Measurements from ENCODE around the gene NDRG4.
"Not testable (repeated sequence)": the region's sequence is repeated elsewhere in the genome, so short reads cannot be mapped to it uniquely, and the experiment has no call there.

The NDRG4 gene

DNA sequence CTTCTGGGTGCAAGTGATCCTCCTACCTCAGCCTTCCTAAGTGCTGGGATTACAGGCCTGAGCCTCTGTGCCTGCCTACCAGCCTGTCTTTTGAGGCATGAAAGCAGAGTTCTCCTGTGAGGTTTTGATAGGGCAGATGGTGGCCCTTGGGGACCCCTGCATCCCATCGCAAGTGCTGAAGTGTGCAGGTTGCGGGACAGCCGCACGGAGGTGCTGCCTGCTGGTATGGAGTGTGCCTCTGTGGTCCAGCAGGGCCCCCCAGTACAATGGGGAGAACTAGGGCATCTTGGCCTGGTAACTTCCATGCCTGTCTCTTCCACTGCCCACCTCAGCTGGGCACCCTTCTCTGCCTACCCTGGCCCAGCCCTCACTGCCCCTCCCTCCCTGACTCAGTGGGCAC, 9.9 kb upstream of the NDRG4 start:
- no peak for FAIRE-seq
- TF ChIP-seq TAF1 (IDR thresholded peaks at IDR 0.05; ENCODE audit: low read depth, low read length) = no peak
- TF ChIP-seq POLR2AphosphoS5 (IDR thresholded peaks at IDR 0.05; ENCODE audit: low read depth, low read length) = no peak
- TF ChIP-seq POU2F2 (IDR thresholded peaks at IDR 0.05; ENCODE audit: low read depth, low read length) = no peak
- no peak for TF ChIP-seq PAX5 (IDR thresholded peaks at IDR 0.05; ENCODE audit: insufficient read depth, low read length, severe bottlenecking)
- TF ChIP-seq POLR2A (IDR thresholded peaks at IDR 0.05; ENCODE audit: low read depth, low read length) = no peak
- no peak for TF ChIP-seq SPI1 (IDR thresholded peaks at IDR 0.05; ENCODE audit: low read depth, low read length)
- no peak for DNase-seq (ENCODE audit: insufficient read length, low spot score)

DNA sequence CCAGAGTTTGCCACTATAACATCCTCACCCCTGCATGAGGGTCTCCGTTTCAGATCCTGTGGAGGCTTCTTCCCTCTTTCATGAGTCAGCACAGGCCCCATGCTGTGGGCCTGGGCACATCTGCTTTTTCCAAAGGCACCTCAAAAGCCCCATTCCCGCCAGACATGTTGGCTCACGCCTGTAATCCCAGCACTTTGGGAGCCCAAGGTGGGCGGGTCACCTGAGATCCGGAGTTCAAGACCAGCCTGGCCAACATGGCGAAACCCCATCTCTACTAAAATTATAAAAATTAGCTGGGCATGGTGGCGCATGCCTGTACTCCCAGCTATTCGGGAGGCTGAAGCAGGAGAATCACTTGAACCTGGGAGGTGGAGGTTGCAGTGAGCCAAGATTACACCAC, 9.4 kb upstream of the NDRG4 start:
- FAIRE-seq; DNase-seq (ENCODE audit: insufficient read length, low spot score): not testable (repeated sequence)

DNA sequence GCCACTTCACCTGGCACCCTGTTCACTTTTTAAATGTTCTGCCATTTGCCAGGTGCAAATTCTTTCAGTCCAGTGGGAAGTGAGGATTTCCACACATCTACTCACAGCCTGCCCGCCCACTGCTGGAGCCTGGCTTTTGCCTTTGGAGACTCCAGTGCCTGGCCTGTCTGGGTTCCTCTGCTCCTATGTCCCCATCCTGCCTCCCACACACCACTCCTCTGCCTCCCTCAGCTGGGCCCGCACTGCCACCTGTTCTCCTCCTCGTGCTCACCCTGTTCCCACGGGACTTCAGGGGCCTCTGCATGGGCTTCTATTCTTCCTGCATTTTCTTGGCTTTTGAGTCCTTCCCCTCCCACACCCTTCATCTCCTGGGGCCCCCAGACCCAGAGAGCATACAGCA, 7.9 kb upstream of the NDRG4 start:
- DNase-seq (ENCODE audit: insufficient read length, low spot score) (no peak), FAIRE-seq (no peak)
- TF ChIP-seq TAF1 (IDR thresholded peaks at IDR 0.05; ENCODE audit: low read depth, low read length) (no peak), POLR2A (IDR thresholded peaks at IDR 0.05; ENCODE audit: low read depth, low read length) (no peak), SPI1 (IDR thresholded peaks at IDR 0.05; ENCODE audit: low read depth, low read length) (no peak), POU2F2 (IDR thresholded peaks at IDR 0.05; ENCODE audit: low read depth, low read length) (no peak)

DNA sequence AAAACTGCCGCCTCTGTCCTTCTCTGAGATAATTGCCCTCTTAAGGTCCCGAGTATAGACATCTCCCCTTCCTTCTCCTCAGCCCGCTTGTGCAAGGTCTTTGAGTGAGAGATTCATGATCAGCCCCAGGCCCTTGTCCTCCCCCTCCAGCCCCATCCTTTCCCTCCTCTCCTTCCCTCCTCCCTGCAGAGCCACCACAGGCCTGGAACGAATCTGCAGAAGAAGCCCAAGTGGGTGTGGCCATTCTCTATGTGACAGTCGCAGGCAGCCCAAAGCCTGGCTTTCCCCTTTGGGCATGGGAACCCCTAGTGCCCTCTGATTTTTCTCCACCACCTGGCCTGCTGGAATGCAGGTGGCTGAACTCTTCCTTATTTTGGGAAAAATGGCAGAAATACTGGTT, 7.2 kb upstream of the NDRG4 start:
- DNase-seq (ENCODE audit: insufficient read length, low spot score) = no peak

DNA sequence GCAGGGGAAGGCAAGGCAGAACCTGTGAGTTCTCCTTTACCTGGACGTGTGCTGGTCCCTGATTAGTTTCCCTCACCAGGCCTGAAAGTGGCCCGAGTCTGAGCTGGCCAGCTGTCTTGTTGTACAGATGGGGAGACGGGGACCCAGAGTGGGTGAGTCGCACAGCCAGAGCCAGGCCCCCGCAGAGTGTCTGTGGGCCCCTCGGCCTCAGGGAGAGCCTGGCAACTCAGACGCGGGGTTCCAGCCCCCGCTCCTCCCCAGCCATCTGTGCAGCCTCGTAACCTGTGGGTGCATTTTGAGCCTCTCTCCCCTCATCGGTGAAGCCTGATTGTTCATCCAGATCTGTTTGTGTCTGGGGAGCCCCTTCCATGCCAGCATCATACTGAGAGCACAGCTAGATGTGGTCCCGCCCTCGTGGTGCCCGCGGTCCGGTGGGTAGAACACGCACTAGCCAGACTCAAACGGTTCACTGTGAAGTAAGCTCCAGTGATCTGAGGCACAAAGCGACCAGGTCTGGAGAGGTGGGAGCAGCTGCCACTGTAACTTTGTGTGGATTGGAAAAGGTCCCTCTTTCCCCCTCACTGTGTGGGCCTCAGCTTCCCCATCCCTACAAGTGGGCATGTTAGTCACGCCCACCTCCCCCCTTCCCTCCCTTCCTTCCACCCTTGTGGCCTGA, 6.0 kb upstream of the NDRG4 start:
- TF ChIP-seq TAF1 (IDR thresholded peaks at IDR 0.05; ENCODE audit: low read depth, low read length) (no peak), POLR2A (IDR thresholded peaks at IDR 0.05; ENCODE audit: low read depth, low read length) (no peak), PAX5 (IDR thresholded peaks at IDR 0.05; ENCODE audit: insufficient read depth, low read length, severe bottlenecking) (no peak), POLR2AphosphoS5 (IDR thresholded peaks at IDR 0.05; ENCODE audit: low read depth, low read length) (no peak), POU2F2 (IDR thresholded peaks at IDR 0.05; ENCODE audit: low read depth, low read length) (no peak), SPI1 (IDR thresholded peaks at IDR 0.05; ENCODE audit: low read depth, low read length) (no peak)
- FAIRE-seq (peak; percentile 26), DNase-seq (ENCODE audit: insufficient read length, low spot score) (no peak)

More for the DNA sequence above, 7.2 kb upstream of the NDRG4 start:
- no peak for TF ChIP-seq POU2F2 (IDR thresholded peaks at IDR 0.05; ENCODE audit: low read depth, low read length)
- no peak for TF ChIP-seq PAX5 (IDR thresholded peaks at IDR 0.05; ENCODE audit: insufficient read depth, low read length, severe bottlenecking)
- no peak for TF ChIP-seq POLR2A (IDR thresholded peaks at IDR 0.05; ENCODE audit: low read depth, low read length)
- no peak for TF ChIP-seq SPI1 (IDR thresholded peaks at IDR 0.05; ENCODE audit: low read depth, low read length)
- TF ChIP-seq POLR2AphosphoS5 (IDR thresholded peaks at IDR 0.05; ENCODE audit: low read depth, low read length) = no peak
- no peak for TF ChIP-seq TAF1 (IDR thresholded peaks at IDR 0.05; ENCODE audit: low read depth, low read length)
- FAIRE-seq = no peak

DNA sequence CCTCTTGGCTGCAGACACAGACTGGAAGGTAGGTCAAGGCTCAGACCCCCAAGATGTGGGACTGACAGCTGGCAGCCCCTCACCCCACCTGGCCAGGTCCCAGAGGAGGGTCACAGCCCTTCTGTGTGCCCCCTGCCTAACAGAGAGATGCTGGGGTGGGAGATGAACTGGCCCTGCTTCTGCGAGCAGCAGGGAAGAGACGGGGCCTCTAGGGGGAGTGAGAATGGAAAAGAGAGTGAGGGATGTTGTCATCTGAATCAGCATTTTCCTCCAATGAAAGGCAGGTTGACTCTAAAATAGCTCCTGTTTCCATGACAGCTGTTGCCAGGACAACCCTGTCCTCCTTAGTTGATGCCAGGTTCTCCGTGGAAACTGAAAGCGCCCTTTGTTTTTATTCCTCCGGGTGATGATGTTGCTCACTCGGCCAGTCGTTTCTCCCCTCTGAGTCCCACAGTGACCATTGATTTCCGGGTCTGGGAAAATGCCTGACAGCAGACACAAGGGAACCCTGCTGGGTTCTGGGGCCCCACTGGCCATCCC, 4.9 kb upstream of the NDRG4 start:
- peak; percentile 96 for FAIRE-seq

DNA sequence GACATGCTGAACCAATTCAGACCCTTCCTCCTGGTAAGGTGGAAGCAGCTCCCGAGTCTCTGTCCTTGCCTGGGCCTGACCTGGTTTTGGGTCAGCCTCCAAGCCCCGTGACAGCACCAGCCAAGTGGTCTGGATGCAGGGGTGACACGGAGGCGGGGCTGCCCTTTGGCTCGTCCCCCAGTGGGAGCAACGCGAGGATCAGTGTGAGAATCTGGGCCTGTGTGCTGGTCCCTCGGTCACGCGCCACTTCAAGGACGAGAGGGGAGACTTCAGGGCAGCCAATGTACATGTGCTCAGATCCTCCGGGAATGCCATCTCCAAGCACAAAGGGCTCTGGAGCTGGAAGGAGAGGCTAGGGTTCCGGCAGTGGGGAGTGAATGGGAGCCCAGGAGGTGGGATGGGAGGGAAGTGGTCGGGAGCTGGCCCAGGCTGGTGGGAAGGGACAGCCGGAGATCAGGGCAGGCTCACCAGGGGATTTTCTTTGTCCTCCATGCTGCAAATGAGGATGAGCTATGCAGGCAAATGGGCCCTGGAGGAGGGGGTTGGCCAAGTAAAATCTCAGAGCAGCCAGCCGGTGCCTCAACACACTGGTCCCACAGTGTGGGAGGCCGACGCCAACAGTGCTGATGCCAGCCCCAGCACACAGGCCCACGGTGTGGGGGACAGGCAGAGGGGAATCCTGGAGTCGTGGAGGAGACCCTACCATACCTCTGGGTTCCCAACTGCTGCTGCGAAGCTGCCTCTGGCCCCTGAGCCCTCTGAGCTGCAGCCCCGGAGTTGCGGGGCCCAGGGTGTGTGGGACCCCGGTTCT, 4.2 kb upstream of the NDRG4 start:
- no peak for DNase-seq (ENCODE audit: insufficient read length, low spot score)
- no peak for FAIRE-seq
- TF ChIP-seq PAX5 (IDR thresholded peaks at IDR 0.05; ENCODE audit: insufficient read depth, low read length, severe bottlenecking) (no peak), TAF1 (IDR thresholded peaks at IDR 0.05; ENCODE audit: low read depth, low read length) (no peak), POLR2AphosphoS5 (IDR thresholded peaks at IDR 0.05; ENCODE audit: low read depth, low read length) (no peak), SPI1 (IDR thresholded peaks at IDR 0.05; ENCODE audit: low read depth, low read length) (no peak), POLR2A (IDR thresholded peaks at IDR 0.05; ENCODE audit: low read depth, low read length) (no peak), POU2F2 (IDR thresholded peaks at IDR 0.05; ENCODE audit: low read depth, low read length) (no peak)

More for the DNA sequence above, 4.9 kb upstream of the NDRG4 start:
- TF ChIP-seq POU2F2 (IDR thresholded peaks at IDR 0.05; ENCODE audit: low read depth, low read length) (0 out of 2 replicates have a peak, but pooled peaks have one; percentile 21), POLR2A (IDR thresholded peaks at IDR 0.05; ENCODE audit: low read depth, low read length) (no peak)
- peak; percentile 85 for DNase-seq (ENCODE audit: insufficient read length, low spot score)

DNA sequence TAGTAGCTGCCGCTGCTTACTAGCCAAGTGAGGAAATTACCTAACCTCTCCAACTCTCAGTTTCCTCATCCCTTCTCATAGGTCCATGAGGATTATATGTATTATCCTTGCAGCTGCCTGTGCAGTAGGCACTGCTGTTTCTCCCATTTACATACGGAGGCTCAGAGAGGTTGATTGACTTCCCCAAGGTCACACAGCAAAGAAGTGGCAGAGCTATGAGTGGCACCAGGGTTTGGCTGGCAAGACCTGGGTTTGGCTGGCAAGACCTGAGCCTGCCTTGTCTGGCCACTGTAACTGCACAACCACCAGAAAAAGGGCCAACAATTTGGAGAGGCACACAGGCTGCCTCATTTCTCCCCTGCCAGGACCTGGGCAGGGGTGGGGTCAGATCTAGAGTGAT, 2.5 kb upstream of the NDRG4 start:
- FAIRE-seq (peak; percentile 40), DNase-seq (ENCODE audit: insufficient read length, low spot score) (no peak)
- TF ChIP-seq POLR2A (IDR thresholded peaks at IDR 0.05; ENCODE audit: low read depth, low read length) (no peak), TAF1 (IDR thresholded peaks at IDR 0.05; ENCODE audit: low read depth, low read length) (no peak)

DNA sequence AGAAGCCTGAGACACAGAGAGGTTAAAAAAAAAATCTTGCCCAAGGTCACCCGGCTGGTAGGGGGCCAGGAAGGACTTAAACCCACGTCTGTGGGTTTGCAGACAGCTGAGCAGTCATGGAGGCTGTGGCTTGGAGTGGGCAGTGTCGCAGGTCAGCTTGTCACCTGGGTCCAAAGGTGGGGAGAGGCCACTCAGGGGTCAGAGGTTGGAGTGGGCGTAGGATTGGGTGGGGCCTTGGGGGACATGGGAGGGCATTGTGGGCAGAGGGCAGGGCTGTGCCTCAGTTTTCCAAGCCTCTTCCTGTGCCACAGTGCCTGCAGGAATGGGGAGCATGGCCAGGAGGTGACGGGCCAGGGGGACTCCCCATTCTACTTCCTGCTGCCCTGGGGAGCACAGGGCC, 2.0 kb upstream of the NDRG4 start:
- no peak for FAIRE-seq
- TF ChIP-seq TAF1 (IDR thresholded peaks at IDR 0.05; ENCODE audit: low read depth, low read length) (no peak), POU2F2 (IDR thresholded peaks at IDR 0.05; ENCODE audit: low read depth, low read length) (no peak), SPI1 (IDR thresholded peaks at IDR 0.05; ENCODE audit: low read depth, low read length) (no peak), POLR2A (IDR thresholded peaks at IDR 0.05; ENCODE audit: low read depth, low read length) (no peak), PAX5 (IDR thresholded peaks at IDR 0.05; ENCODE audit: insufficient read depth, low read length, severe bottlenecking) (no peak), POLR2AphosphoS5 (IDR thresholded peaks at IDR 0.05; ENCODE audit: low read depth, low read length) (no peak)
- DNase-seq (ENCODE audit: insufficient read length, low spot score) = no peak
